ENCODE data around the gene CAPN9. TPM values are rescaled to one million over a fixed set of nuclear protein-coding genes. Genes with fewer than 3 reads are reported as not detected.

The CAPN9 gene
- total RNA-seq, 4 donors from 2014 or later: not detected

GRCh38 chr1:230809256-230809990 is 62.2 kb downstream of the CAPN9 start:
- TF ChIP-seq CTCF (IDR thresholded peaks at IDR 0.05; ENCODE audit: low read depth): no peak

DNA sequence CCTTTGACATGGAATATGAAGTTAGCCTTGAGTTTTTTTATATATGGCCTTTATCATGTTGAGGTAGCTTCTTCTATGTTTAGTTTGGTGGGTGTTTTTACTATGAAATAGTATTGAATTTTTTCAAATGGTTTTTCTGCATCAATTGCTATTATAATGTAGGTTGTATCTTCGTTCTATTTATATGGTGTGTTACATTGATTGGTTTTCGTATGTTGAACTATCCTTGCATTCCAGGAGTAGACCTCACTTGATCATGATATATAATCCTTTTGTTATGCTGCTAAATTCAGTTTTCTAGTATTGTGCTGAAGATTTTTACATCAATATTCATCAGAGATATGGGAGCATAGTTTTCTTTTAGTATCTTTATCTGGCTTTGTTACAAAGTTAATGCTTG is 65.4 kb downstream of the CAPN9 start:
- no peak for TF ChIP-seq CTCF (IDR thresholded peaks at IDR 0.05; ENCODE audit: low read depth)

DNA sequence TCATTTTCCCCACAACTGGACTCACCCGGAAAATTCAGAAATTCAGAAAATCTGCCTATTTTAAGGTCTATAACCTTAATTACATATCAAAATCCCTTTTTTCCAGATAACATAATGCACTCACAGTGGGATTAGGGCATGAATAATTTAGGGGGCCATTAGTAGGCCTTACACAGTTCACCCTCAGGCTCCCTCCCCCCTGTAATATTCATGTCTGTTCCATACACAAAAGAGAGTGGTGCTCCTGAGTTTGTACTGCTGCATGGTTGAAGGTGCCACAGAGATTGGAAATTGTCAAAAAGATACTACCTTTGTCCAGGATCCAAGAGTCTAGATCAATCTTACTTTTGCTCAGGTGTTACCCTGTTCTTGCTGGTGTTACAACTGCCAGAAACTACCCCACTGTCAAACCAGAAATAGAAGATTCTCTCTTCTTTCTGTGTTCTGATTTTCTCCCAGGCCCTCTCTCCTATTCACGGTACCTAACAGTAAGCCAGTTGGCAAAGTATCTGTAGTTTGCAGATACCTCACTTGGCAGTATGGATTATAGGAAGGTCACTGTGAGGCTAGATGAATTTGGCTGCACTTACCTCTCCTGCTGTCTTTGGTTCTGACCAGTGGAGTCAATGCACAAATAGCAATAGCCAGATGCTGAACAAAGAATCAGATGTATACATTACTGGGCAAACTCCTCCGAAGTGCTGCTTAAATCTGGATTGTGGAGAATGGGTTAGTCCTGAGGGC is 67.9 kb downstream of the CAPN9 start:
- no peak for TF ChIP-seq CTCF (IDR thresholded peaks at IDR 0.05; ENCODE audit: low read depth)

- TF ChIP-seq CTCF (IDR thresholded peaks at IDR 0.05; ENCODE audit: low read depth): no peak
These were observed 68.8 kb downstream of the CAPN9 start for GRCh38 chr1:230816018-230816417.

GRCh38 chr1:230818367-230818766 is 71.2 kb downstream of the CAPN9 start:
- TF ChIP-seq CTCF (IDR thresholded peaks at IDR 0.05; ENCODE audit: low read depth): no peak

GRCh38 chr1:230818901-230819300 is 71.7 kb downstream of the CAPN9 start:
- TF ChIP-seq CTCF (IDR thresholded peaks at IDR 0.05; ENCODE audit: low read depth): no peak

DNA sequence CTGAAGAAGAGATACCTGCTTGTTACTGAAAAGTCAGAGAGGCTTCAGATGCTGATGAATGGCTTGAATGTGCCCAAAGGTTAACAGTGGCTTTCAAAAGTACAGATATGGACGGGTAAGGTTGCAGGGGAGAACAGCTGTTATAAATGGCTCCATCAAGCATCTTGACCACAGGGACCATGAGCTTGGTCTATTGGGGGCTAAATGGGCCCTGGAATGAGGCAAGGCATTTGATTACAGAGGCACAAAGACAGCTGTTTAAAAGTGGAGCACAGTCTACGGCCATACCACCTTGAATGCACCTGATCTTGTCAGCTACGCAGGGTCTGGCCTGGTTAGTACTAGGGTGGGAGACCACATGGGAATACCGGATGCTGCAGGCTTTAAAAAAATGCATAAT is 72.8 kb downstream of the CAPN9 start:
- no peak for TF ChIP-seq CTCF (IDR thresholded peaks at IDR 0.05; ENCODE audit: low read depth)

All from subcutaneous adipose tissue (tissue), 4 donors.